Lung (tissue), 12 donors: ENCODE data around the gene HDAC4. TPM values are rescaled to one million over a fixed set of nuclear protein-coding genes. Genes with fewer than 3 reads are reported as not detected.

Source experiments
- ATAC-seq: fragments of 200-7000 bp; cut with Tn5 transposase; one replicate; pipeline ENCODE4 v1.9.1; 2020; ENCODE audit warnings: moderate number of reproducible peaks; ENCODE audit not compliant: insufficient read depth, low FRiP score
- DNase-seq, 3 donors: peaks; one replicate each; pipeline ENCODE4 v3.0.0-alpha.2; 2013 to 2017
- H3K27ac ChIP-seq, 2 donors: one replicate each; pipeline ENCODE4 v1.5.1; 2013; ENCODE audit warnings: mild to moderate bottlenecking in 2 of 2, moderate library complexity in 2 of 2, control low read depth in 1 of 2, inconsistent platforms in 1 of 2, low read depth in 1 of 2, low read length in 1 of 2
- H3K27me3 ChIP-seq, 3 donors: one replicate each; pipeline ENCODE4 v1.5.1; 2013; ENCODE audit warnings: low read length in 2 of 3; ENCODE audit not compliant: control insufficient read depth in 3 of 3, insufficient read depth in 3 of 3
- H3K36me3 ChIP-seq, 4 donors: one replicate each; pipeline ENCODE4 v1.5.1; 2013; ENCODE audit warnings: low read length in 4 of 4, mild to moderate bottlenecking in 1 of 4, moderate library complexity in 1 of 4; ENCODE audit not compliant: control insufficient read depth in 4 of 4, insufficient read depth in 4 of 4
- H3K4me1 ChIP-seq, 5 donors: one replicate each; pipeline ENCODE4 v1.5.1; 2013; ENCODE audit warnings: low read length in 5 of 5, mild to moderate bottlenecking in 2 of 5, moderate library complexity in 1 of 5; ENCODE audit not compliant: control insufficient read depth in 5 of 5, insufficient read depth in 5 of 5
- H3K4me3 ChIP-seq: one replicate; pipeline ENCODE4 v1.5.1; 2013; ENCODE audit warnings: mild to moderate bottlenecking, control low read depth, moderate library complexity
- H3K9ac ChIP-seq, 2 donors: one replicate each; pipeline ENCODE4 v1.5.1; 2013; ENCODE audit warnings: low read length in 2 of 2, control low read depth in 1 of 2; ENCODE audit not compliant: insufficient read depth in 1 of 2
- H3K9me3 ChIP-seq, 4 donors: one replicate each; pipeline ENCODE4 v1.5.1; 2013; ENCODE audit warnings: low read length in 3 of 4, mild to moderate bottlenecking in 1 of 4, moderate library complexity in 1 of 4; ENCODE audit not compliant: control insufficient read depth in 4 of 4, insufficient read depth in 3 of 4
- CTCF ChIP-seq: IDR thresholded peaks from 2 replicates; pipeline ENCODE4 v1.5.1; 2012; ENCODE audit warnings: mild to moderate bottlenecking; ENCODE audit errors: control extremely low read depth, extremely low read depth
- WGBS, 2 donors: extraction: QIAGEN DNeasy Blood & Tissue Kit; methylation state at CpG; one replicate each; pipeline ENCODE4 v1.1.7; 2013; 5-methylcytosine and 5-hydroxymethylcytosine counted together
- polyA plus RNA-seq, 2 donors: library from polyadenylated mRNA; stranded (reverse); fragments of 200-250 nt; gene quantifications; one replicate each; pipeline ENCODE4 v1.2.1, GENCODE V29; 2013
- total RNA-seq, 2 donors: library from RNA; depleted of rRNA in 1 of 2; stranded (reverse); fragments of >200 nt in 1 of 2; gene quantifications; one replicate each; pipeline ENCODE4 v1.2.1, GENCODE V29; 2014 to 2021
- donor health status: control.
- donor health status: control.
- donor health status: Bipolar disorder and iron deficiency.
- donor health status: healthy.
- donor health status: DM: yes; HTN: yes; CAD: no.

Gene HDAC4
- total and polyA plus RNA-seq, 4 donors, result 6.9 to 47.7 (median 20.7) TPM

- Histone ChIP-seq H3K27ac (no peak overlapping the region), H3K27me3 (peaks cover 0 to 7% (median 0%) of the 10 kb centered on the region in 3 donors), H3K36me3 (no peaks in the 10 kb centered on the region), H3K4me3 (no peak overlapping the region), H3K9me3 (no peaks in the 10 kb centered on the region), H3K9ac (no peak overlapping the region), H3K4me1 (peaks cover 0 to 40% (median 16%) of the 10 kb centered on the region in 5 donors)
- DNase-seq (no peak), ATAC-seq (no peak)
- 95 to 97% methylated on average over 7 of the region's 7 CpGs for WGBS, 2 donors
- no peak for TF ChIP-seq CTCF
Measured at GRCh38 chr2:239442192-239442591, 41.4 kb upstream of the HDAC4 start.

- ATAC-seq, result no peak
- Histone ChIP-seq H3K36me3 (no peaks in the 10 kb centered on the region), H3K27me3 (peaks cover 0 to 7% (median 0%) of the 10 kb centered on the region in 3 donors), H3K4me1 (peaks cover 0 to 40% (median 16%) of the 10 kb centered on the region in 5 donors), H3K9me3 (no peaks in the 10 kb centered on the region), H3K9ac (peak overlapping the region in 1 of 2 donors; percentile 51), H3K4me3 (no peak overlapping the region), H3K27ac (peak overlapping the region in 1 of 2 donors; percentile 15)
- 36 to 55% methylated on average over 19 of the region's 19 CpGs for WGBS, 2 donors
- DNase-seq, result peak; percentile 26 to 55 (median 50)
- TF ChIP-seq CTCF, result no peak
Measured at GRCh38 chr2:239441261-239442078, 40.6 kb upstream of the HDAC4 start.

GRCh38 chr2:239440511-239440959 lies 39.7 kb upstream of the HDAC4 start:
- no peak overlapping the region for H3K27ac ChIP-seq
- H3K27me3 ChIP-seq, result peaks cover 0 to 7% (median 0%) of the 10 kb centered on the region in 3 donors
- ATAC-seq, result no peak
- H3K36me3 ChIP-seq, result no peaks in the 10 kb centered on the region
- TF ChIP-seq CTCF, result no peak
- DNase-seq, result peak; percentile 76 to 79 (median 78)
- peaks cover 0 to 30% (median 16%) of the 10 kb centered on the region in 5 donors for H3K4me1 ChIP-seq
- peak overlapping the region in 1 of 2 donors; percentile 57 for H3K9ac ChIP-seq
- no peak overlapping the region for H3K4me3 ChIP-seq
- H3K9me3 ChIP-seq, result no peaks in the 10 kb centered on the region
- 42 to 43% methylated on average over 18 of the region's 18 CpGs for WGBS, 2 donors
